Body of pancreas (tissue), 4 donors: Measurements from ENCODE around the gene ALG12. TPM values are rescaled to one million over a fixed set of nuclear protein-coding genes. Genes with fewer than 3 reads are reported as not detected.

Source experiments
- ATAC-seq: fragments of 150-250 bp; one replicate; pipeline ENCODE4 v1.9.1; 2016
- DNase-seq, 4 donors: peaks; one replicate each; pipeline ENCODE4 v3.0.0-alpha.2; 2019
- H3K27ac ChIP-seq, 4 donors: fragments of 200-600 bp; sonication (generic); 1 replicate in 3 of 4; 2 replicates in 1 of 4; pipeline versions ENCODE4 v1.5.1 to v1.6.1; 2016 to 2019; ENCODE audit warnings: mild to moderate bottlenecking in 1 of 4, mixed read lengths in 1 of 4, moderate library complexity in 1 of 4
- H3K27me3 ChIP-seq, 2 donors: fragments of 200-600 bp; sonication (generic); one replicate each; pipeline ENCODE4 v1.6.0; 2016; ENCODE audit warnings: mild to moderate bottlenecking in 1 of 2
- H3K36me3 ChIP-seq, 2 donors: fragments of 200-600 bp; sonication (generic); replicated peaks in 1 of 2; 2 replicates each; pipeline ENCODE4 v1.5.1; 2016; ENCODE audit warnings: low read depth in 2 of 2; ENCODE audit not compliant: insufficient read depth in 1 of 2
- H3K4me1 ChIP-seq: fragments of 200-600 bp; sonication (generic); one replicate; pipeline ENCODE4 v1.6.0; 2016
- H3K4me3 ChIP-seq, 2 donors: fragments of 200-600 bp; sonication (generic); 1 replicate in 1 of 2; 2 replicates in 1 of 2; pipeline ENCODE4 v1.5.1; 2016 to 2019
- H3K9me3 ChIP-seq, 3 donors: fragments of 200-600 bp; sonication (generic); 1 replicate in 2 of 3; 2 replicates in 1 of 3; pipeline ENCODE4 v1.5.1; 2016
- CTCF ChIP-seq, 7 experiments: fragments of 450-650 bp in 4 of 7; fragments of 200-600 bp in 3 of 7; sonication (generic) in 3 of 7; IDR thresholded peaks; one replicate each; pipeline ENCODE4 v1.5.1; 2016 to 2019; ENCODE audit warnings: antibody characterized with exemption in 7 of 7
- POLR2A ChIP-seq, 3 donors: fragments of 450-650 bp; IDR thresholded peaks; one replicate each; pipeline ENCODE4 v1.6.1; 2016; ENCODE audit warnings: antibody characterized with exemption in 3 of 3, mild to moderate bottlenecking in 2 of 3
- WGBS, 2 donors: methylation state at CpG; one replicate each; pipeline ENCODE4 v1.1.5; 2017; 5-methylcytosine and 5-hydroxymethylcytosine counted together
- intact Hi-C: fragments of 100-400 bp; cut with DNase I; formaldehyde crosslinking; loops from one replicate; pipeline ENCODE4 v1.15.1; 2023
- total RNA-seq, 2 donors: library from RNA; depleted of rRNA; stranded (reverse); fragments of >200 nt; gene quantifications; one replicate each; pipeline ENCODE4 v1.1.0, GENCODE V29; 2016

ALG12 gene
- total RNA-seq, 2 donors from 2014 or later, result 16.2 to 17.9 TPM

DNA sequence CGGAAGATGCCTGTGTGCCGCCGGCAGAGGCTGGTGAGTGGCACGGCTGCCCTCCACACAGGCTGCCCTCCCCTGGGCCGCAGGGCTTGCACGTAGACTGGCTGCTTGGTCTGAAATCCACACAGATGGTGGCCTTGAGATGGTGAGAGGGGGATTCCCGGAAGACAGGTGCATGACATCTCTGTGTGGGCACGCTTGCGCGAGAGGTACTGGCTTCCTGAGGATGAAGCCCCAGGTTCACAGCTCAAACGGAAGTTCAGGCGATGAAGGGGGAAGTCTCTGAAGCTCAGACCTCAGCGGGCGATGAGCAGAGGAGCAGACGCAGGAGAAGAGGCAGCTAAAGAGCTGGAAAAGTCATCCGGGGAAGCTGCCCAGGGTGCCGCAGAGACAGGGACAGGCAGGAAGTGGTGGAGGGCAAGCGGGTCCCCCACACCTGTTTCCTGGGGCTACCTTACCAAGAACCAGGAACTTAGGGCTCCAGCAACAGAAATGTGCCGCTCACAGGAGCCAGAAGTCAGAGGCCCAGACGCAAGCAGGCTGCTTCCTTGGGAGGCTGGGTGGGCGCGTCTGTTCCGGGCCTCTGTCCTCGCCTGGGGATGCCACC lies 7.4 kb upstream of the ALG12 start:
- ATAC-seq (no peak), DNase-seq (no peak)
- peaks cover 0 to 2% of the 10 kb centered on the region in 2 donors for H3K36me3 ChIP-seq
- intact Hi-C loops, result loop anchor here (2.0 kb wide), 1 partner anchor 105 kb away; no protein-coding TSS in a partner anchor
- no peak overlapping the region for H3K27ac ChIP-seq
- no peaks in the 10 kb centered on the region for H3K27me3 ChIP-seq
- H3K4me1 ChIP-seq, result peaks cover 11% of the 10 kb centered on the region
- WGBS, 2 donors, result 77 to 86% methylated on average over 24 of the region's 24 CpGs
- no peak overlapping the region for H3K4me3 ChIP-seq
- no peak for TF ChIP-seq POLR2A (IDR thresholded peaks at IDR 0.05)
- no peak for TF ChIP-seq CTCF (IDR thresholded peaks at IDR 0.05)
- no peaks in the 10 kb centered on the region for H3K9me3 ChIP-seq

DNA sequence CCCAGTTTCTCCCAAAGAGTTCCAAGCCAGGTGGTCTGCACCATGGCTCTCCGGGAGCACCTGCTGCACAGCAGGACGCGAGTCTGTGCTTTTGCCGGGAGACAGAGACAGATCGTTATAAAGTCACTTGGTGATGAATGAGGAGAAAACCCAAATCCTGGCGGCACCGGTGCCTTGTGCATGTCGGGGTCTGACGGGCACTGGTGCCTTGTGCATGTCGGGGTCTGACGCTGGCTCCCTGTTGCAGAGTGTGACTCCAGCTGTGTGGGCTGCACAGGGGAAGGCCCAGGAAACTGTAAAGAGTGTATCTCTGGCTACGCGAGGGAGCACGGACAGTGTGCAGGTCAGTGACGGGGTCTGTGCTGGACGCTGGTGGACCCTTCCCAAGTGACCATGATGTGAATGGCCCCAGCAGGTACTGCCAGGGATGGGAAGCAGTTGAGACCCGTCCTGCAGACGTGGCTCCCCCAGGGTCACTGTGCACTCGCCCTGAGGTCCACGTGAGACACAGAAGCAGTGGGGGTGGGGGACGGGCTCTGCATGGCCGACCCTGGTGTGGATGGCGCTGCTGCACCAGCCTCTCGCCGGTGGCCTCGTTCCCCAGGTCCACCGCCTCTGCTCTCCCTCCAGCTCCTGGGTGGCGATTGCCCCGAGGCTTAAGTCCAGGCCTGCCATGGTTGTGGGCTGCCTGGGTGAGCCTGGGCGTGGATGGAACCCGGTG lies 6.0 kb upstream of the ALG12 start:
- Histone ChIP-seq H3K4me3 (no peak overlapping the region), H3K27ac (no peak overlapping the region), H3K4me1 (peaks cover 13% of the 10 kb centered on the region), H3K9me3 (no peaks in the 10 kb centered on the region), H3K36me3 (peaks cover 0 to 2% of the 10 kb centered on the region in 2 donors), H3K27me3 (no peaks in the 10 kb centered on the region)
- TF ChIP-seq POLR2A (IDR thresholded peaks at IDR 0.05), result no peak
- TF ChIP-seq CTCF (IDR thresholded peaks at IDR 0.05), result no peak
- DNase-seq (no peak), ATAC-seq (no peak)
- intact Hi-C loops, result no loop called here
- 89 to 96% methylated on average over 25 to 31 of the region's 31 CpGs for WGBS, 2 donors

DNA sequence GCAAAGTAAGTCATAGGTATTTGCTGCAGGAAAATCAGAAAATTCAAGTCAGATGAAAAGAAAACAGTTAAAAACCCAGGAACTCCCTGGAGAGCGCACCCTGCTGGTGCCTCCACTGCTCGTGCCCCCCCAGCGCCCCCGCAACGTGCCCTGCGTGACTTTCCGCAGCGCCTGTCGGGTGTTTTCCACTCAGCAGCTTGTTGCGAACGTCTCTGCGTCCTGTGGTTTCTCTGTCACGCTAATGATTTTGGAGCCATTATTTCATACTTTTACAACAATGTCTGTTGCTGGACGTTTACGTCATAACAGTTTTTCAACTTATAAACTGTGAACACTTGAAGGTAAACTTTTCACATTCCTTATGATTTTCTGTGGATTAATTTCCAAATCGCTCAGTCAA lies 5.2 kb upstream of the ALG12 start:
- H3K4me3 ChIP-seq, result no peak overlapping the region
- intact Hi-C loops, result no loop called here
- WGBS, 2 donors, result 69 to 78% methylated on average over 16 of the region's 16 CpGs
- H3K4me1 ChIP-seq, result peaks cover 13% of the 10 kb centered on the region
- H3K27ac ChIP-seq, result no peak overlapping the region
- no peaks in the 10 kb centered on the region for H3K9me3 ChIP-seq
- ATAC-seq (no peak), DNase-seq (no peak)
- no peak for TF ChIP-seq POLR2A (IDR thresholded peaks at IDR 0.05)
- TF ChIP-seq CTCF (IDR thresholded peaks at IDR 0.05), result no peak
- H3K36me3 ChIP-seq, result peaks cover 0 to 2% of the 10 kb centered on the region in 2 donors
- no peaks in the 10 kb centered on the region for H3K27me3 ChIP-seq

GRCh38 chr22:49922926-49923325 lies 4.7 kb upstream of the ALG12 start:
- peaks cover 13% of the 10 kb centered on the region for H3K4me1 ChIP-seq
- no peaks in the 10 kb centered on the region for H3K9me3 ChIP-seq
- intact Hi-C loops, result no loop called here
- no peaks in the 10 kb centered on the region for H3K27me3 ChIP-seq
- H3K36me3 ChIP-seq, result peaks cover 0 to 2% of the 10 kb centered on the region in 2 donors
- ATAC-seq, result no peak
- no peak overlapping the region for H3K4me3 ChIP-seq
- TF ChIP-seq POLR2A (IDR thresholded peaks at IDR 0.05) (no peak), CTCF (IDR thresholded peaks at IDR 0.05) (no peak)
- 91 to 96% methylated on average over 17 to 25 of the region's 25 CpGs for WGBS, 2 donors
- no peak overlapping the region for H3K27ac ChIP-seq
- DNase-seq, result no peak
